OCI-LY7 (cell line): ENCODE results near the gene TMEM41B.

Experiments
- EZH2phosphoT487 ChIP-seq: fragments of 200-600 bp; sonication (generic); IDR thresholded peaks from 2 replicates; pipeline ENCODE4 v1.6.1; 2018; ENCODE audit warnings: low read depth, borderline replicate concordance, mild to moderate bottlenecking, mixed run types, antibody characterized with exemption, low read length, moderate library complexity, mixed read lengths
- TF ChIP-seq, protein P1 (sequence below): fragments of 200-600 bp; sonication (generic); conservative IDR thresholded peaks from 2 replicates; pipeline ENCODE4 v1.5.1; 2014; ENCODE audit warnings: mild to moderate bottlenecking, antibody characterized with exemption, low read length, moderate library complexity, mixed read lengths

DNA sequence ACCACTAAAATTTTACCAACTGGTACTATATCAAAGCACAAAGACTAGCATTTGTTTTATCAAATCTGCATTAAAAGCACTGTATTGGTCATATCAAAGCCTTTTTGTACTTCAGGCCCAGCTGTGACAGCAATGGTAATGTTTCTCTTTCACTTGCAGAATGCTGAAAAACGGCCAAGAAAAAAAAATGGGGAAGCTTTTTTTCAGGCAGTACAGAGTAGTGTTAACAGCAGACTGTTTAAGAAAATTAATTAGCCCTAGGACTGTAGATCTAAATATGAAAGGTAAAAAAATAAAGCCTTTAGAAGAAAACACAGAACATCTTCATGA, 82.6 kb downstream of the TMEM41B start:
- TF ChIP-seq, protein P1, sequence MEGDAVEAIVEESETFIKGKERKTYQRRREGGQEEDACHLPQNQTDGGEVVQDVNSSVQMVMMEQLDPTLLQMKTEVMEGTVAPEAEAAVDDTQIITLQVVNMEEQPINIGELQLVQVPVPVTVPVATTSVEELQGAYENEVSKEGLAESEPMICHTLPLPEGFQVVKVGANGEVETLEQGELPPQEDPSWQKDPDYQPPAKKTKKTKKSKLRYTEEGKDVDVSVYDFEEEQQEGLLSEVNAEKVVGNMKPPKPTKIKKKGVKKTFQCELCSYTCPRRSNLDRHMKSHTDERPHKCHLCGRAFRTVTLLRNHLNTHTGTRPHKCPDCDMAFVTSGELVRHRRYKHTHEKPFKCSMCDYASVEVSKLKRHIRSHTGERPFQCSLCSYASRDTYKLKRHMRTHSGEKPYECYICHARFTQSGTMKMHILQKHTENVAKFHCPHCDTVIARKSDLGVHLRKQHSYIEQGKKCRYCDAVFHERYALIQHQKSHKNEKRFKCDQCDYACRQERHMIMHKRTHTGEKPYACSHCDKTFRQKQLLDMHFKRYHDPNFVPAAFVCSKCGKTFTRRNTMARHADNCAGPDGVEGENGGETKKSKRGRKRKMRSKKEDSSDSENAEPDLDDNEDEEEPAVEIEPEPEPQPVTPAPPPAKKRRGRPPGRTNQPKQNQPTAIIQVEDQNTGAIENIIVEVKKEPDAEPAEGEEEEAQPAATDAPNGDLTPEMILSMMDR, result no peak
- TF ChIP-seq EZH2phosphoT487, result no peak
